M059J (cell line): ENCODE results near the gene PTH2. TPM values are rescaled to one million over a fixed set of nuclear protein-coding genes. Genes with fewer than 3 reads are reported as not detected.

Source experiments
- DNase-seq: peaks from one replicate; pipeline ENCODE4 v3.0.0-alpha.2; 2012; ENCODE audit warnings: low read depth
- total RNA-seq: library from RNA; depleted of rRNA; stranded (reverse); fragments of >200 nt; shearing (Covaris generic); gene quantifications from 2 replicates; pipeline ENCODE4 v1.2.3, GENCODE V29; 2014

PTH2 gene
- total RNA-seq, 1 experiment from 2014 or later = not detected

GRCh38 chr19:49411681-49412326 lies 11.4 kb downstream of the PTH2 start:
- no peak for DNase-seq

GRCh38 chr19:49409441-49410029 lies 13.7 kb downstream of the PTH2 start:
- no peak for DNase-seq

- DNase-seq = peak; percentile 34
These were observed 14.3 kb downstream of the PTH2 start for GRCh38 chr19:49408816-49409440.

GRCh38 chr19:49407482-49408015 lies 15.7 kb downstream of the PTH2 start:
- DNase-seq = no peak

GRCh38 chr19:49407079-49407478 lies 16.2 kb downstream of the PTH2 start:
- DNase-seq = no peak

- no peak for DNase-seq
These were observed 19.6 kb downstream of the PTH2 start for GRCh38 chr19:49403404-49404187.

GRCh38 chr19:49400029-49400428 lies 23.2 kb downstream of the PTH2 start:
- DNase-seq = no peak

- no peak for DNase-seq
These were observed 24.3 kb downstream of the PTH2 start for GRCh38 chr19:49398931-49399330.

GRCh38 chr19:49398001-49398615 lies 25.1 kb downstream of the PTH2 start:
- DNase-seq = no peak

- no peak for DNase-seq
These were observed 26.3 kb downstream of the PTH2 start for GRCh38 chr19:49396738-49397505.

- no peak for DNase-seq
These were observed 27.4 kb downstream of the PTH2 start for GRCh38 chr19:49395581-49396407.

GRCh38 chr19:49393881-49394280 lies 29.4 kb downstream of the PTH2 start:
- no peak for DNase-seq

- DNase-seq = peak; percentile 79
These were observed 31.5 kb downstream of the PTH2 start for GRCh38 chr19:49391581-49392399.

GRCh38 chr19:49390929-49391359 lies 32.3 kb downstream of the PTH2 start:
- no peak for DNase-seq

GRCh38 chr19:49390131-49390928 lies 32.9 kb downstream of the PTH2 start:
- no peak for DNase-seq

GRCh38 chr19:49389406-49389805 lies 33.8 kb downstream of the PTH2 start:
- DNase-seq = no peak

- DNase-seq = no peak
These were observed 35.3 kb downstream of the PTH2 start, which contains the start of gene KASH5 for GRCh38 chr19:49387936-49388372. KASH5 (plus strand) TSS chr19:49388249; CDS start chr19:49390884, 2,635 bp downstream.

- no peak for DNase-seq
These were observed 39.6 kb downstream of the PTH2 start for GRCh38 chr19:49383599-49383998.
